GM19455 (cell line): ENCODE data around the gene RUFY1.

Experiments used
- ATAC-seq: cut with Tn5 transposase; IDR thresholded peaks from one replicate; pipeline ENCODE4 v1.9.1; 2021; ENCODE audit not compliant: unreplicated experiment

The RUFY1 gene

GRCh38 chr5:179601871-179602625 is 51.7 kb downstream of the RUFY1 start:
- ATAC-seq = no peak

GRCh38 chr5:179603308-179603707 is 53.0 kb downstream of the RUFY1 start:
- no peak for ATAC-seq

GRCh38 chr5:179605026-179605833 is 54.9 kb downstream of the RUFY1 start:
- ATAC-seq = no peak

GRCh38 chr5:179606071-179606909 is 55.9 kb downstream of the RUFY1 start:
- ATAC-seq = no peak

- no peak for ATAC-seq
Measured at GRCh38 chr5:179606910-179607159, 56.5 kb downstream of the RUFY1 start.

- ATAC-seq = no peak
Measured at GRCh38 chr5:179607160-179607931, 57.0 kb downstream of the RUFY1 start.

- ATAC-seq = no peak
Measured at GRCh38 chr5:179608131-179608581, 57.8 kb downstream of the RUFY1 start.

GRCh38 chr5:179609834-179610108 is 59.4 kb downstream of the RUFY1 start:
- no peak for ATAC-seq

- ATAC-seq = no peak
Measured at GRCh38 chr5:179610109-179610902, 60.0 kb downstream of the RUFY1 start.

GRCh38 chr5:179610903-179611265 is 60.5 kb downstream of the RUFY1 start:
- no peak for ATAC-seq

- ATAC-seq = no peak
Measured at GRCh38 chr5:179612577-179613459, 62.5 kb downstream of the RUFY1 start.

- ATAC-seq = no peak
Measured at GRCh38 chr5:179613460-179614071, 63.2 kb downstream of the RUFY1 start.

GRCh38 chr5:179614745-179615144 is 64.4 kb downstream of the RUFY1 start:
- no peak for ATAC-seq

- ATAC-seq = no peak
Measured at GRCh38 chr5:179615203-179615602, 64.8 kb downstream of the RUFY1 start.

- ATAC-seq = no peak
Measured at GRCh38 chr5:179616002-179616594, 65.7 kb downstream of the RUFY1 start.

GRCh38 chr5:179617930-179618329 is 67.6 kb downstream of the RUFY1 start:
- ATAC-seq = no peak

GRCh38 chr5:179618923-179619554 is 68.7 kb downstream of the RUFY1 start:
- ATAC-seq = no peak

GRCh38 chr5:179619776-179620175 is 69.4 kb downstream of the RUFY1 start:
- no peak for ATAC-seq
